ENCODE measurements around the gene DAZAP1. TPM values are rescaled to one million over a fixed set of nuclear protein-coding genes. Genes with fewer than 3 reads are reported as not detected.

The DAZAP1 gene
- total RNA-seq, 1 donor from 2014 or later = 15.8 TPM

DNA sequence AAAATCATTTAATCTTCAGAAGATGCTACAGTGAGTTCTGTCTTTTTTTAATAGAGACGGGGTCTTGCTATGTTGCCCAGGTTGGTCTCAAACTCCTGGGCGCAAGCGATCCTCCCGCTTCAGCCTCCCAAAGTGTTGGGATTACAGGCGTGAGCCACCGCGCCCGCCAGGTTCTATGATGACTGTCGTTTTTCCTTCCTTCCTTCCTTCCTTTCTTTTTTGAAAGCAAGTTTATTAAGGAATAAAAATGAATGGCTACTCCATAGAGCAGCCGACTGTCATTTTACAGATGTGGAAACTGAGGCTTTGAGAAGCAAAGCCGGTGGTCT lies 5.5 kb upstream of the DAZAP1 start:
- Histone ChIP-seq H3K36me3 (no peaks in the 10 kb centered on the region), H3K4me3 (peak overlapping the region; percentile 78 to 92), H3K27me3 (no peaks in the 10 kb centered on the region), H3K27ac (no peak overlapping the region), H3K4me1 (peaks cover 10 to 24% of the 10 kb centered on the region in 2 donors), H3K9me3 (no peaks in the 10 kb centered on the region)
- DNase-seq (ENCODE audit: low spot score in 2 of 2) = no peak
- TF ChIP-seq, protein P1, sequence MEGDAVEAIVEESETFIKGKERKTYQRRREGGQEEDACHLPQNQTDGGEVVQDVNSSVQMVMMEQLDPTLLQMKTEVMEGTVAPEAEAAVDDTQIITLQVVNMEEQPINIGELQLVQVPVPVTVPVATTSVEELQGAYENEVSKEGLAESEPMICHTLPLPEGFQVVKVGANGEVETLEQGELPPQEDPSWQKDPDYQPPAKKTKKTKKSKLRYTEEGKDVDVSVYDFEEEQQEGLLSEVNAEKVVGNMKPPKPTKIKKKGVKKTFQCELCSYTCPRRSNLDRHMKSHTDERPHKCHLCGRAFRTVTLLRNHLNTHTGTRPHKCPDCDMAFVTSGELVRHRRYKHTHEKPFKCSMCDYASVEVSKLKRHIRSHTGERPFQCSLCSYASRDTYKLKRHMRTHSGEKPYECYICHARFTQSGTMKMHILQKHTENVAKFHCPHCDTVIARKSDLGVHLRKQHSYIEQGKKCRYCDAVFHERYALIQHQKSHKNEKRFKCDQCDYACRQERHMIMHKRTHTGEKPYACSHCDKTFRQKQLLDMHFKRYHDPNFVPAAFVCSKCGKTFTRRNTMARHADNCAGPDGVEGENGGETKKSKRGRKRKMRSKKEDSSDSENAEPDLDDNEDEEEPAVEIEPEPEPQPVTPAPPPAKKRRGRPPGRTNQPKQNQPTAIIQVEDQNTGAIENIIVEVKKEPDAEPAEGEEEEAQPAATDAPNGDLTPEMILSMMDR (IDR thresholded peaks at IDR 0.05) = no peak
- intact Hi-C loops (cut with DNase I) = no loop called here

DNA sequence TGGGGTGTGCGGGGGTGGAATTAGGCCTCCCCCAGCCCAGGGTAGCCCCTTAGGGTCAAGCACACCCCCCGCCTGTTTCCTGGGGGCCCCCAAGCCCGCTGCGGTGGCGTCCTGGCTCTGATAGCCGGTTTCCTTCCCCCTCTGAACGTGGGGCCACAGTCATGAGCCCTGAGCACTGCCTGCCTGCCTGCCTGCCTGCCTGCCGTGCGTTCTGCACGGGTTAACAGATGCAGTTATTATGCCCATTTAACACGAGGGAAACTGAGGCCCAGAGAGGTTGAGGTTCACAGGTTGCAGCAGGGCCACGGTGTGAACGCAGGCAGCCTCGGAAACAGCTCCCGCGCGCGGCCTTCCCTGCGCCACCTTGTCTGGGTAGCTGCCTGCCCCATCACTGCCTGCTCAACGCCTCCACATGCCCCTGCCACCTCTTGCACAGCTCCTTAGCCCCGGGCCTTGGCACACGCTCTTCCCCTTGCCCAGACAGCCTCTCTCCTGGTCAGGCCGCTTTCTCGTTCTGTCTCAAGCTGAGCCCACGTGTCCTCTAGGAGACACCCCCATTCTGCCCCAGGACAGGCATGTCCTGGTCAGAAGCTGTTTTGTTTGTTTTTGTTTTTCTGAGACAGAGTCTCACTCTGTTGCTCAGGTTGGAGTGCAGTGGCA lies 4.8 kb upstream of the DAZAP1 start:
- H3K36me3 ChIP-seq = no peaks in the 10 kb centered on the region
- H3K9me3 ChIP-seq = no peaks in the 10 kb centered on the region
- no peak overlapping the region for H3K27ac ChIP-seq
- intact Hi-C loops (cut with DNase I) = no loop called here
- TF ChIP-seq, protein P1 (IDR thresholded peaks at IDR 0.05) = no peak
- H3K4me3 ChIP-seq = no peak overlapping the region
- H3K4me1 ChIP-seq = peaks cover 10 to 24% of the 10 kb centered on the region in 2 donors
- no peak for DNase-seq (ENCODE audit: low spot score in 2 of 2)
- no peaks in the 10 kb centered on the region for H3K27me3 ChIP-seq

DNA sequence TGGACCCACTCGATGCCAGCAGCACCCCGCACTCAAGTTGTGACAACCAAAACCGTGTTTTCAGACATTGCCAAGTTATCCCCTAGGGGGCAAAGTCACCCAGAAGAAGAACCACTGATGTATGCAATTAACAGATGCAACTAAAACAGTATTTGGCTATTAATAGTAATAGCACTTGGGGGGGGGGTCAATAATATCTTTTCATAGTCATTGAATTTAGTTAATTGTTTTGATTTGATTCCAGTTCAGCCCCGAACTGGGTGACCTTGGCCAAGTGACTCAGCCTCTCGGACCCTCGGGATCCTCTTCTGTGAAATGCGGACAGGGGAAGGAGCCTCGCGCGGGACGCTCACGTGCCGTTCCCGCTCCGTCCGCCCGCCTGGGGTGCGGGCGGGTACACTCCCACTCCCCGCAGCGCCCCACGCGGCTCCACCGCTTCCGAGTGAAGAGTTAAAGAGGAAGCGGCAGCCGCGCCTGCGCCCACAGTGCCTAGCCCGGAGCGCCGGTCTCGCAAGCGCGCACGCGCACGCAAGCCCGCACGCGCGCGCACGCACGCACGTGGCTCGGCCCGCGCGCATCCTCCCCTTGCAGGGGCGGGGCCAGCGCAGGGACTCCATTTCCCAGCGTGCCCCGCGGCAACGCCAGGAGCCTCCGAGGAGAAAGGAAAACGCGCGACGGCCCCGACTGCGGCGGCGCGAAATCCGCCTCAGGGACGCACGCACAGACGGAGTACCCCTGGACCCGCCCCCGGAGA lies 435 bp upstream of the DAZAP1 start:
- Histone ChIP-seq H3K27ac (peak overlapping the region; percentile 55 to 61), H3K4me3 (peak overlapping the region; percentile 41 to 75), H3K36me3 (no peaks in the 10 kb centered on the region), H3K4me1 (peaks cover 31 to 37% of the 10 kb centered on the region in 2 donors), H3K9me3 (no peaks in the 10 kb centered on the region), H3K27me3 (no peaks in the 10 kb centered on the region)
- DNase-seq (ENCODE audit: low spot score in 2 of 2) = peak; percentile 95 to 99
- TF ChIP-seq, protein P1 (IDR thresholded peaks at IDR 0.05) = peak in 1 of 3 experiments; percentile 17
- intact Hi-C loops (cut with DNase I) = loop anchor here (1.0 to 2.0 kb wide), 3 partner anchors 24 to 52 kb away; partner anchors contain the start of genes NDUFS7 and RPS15

DNA sequence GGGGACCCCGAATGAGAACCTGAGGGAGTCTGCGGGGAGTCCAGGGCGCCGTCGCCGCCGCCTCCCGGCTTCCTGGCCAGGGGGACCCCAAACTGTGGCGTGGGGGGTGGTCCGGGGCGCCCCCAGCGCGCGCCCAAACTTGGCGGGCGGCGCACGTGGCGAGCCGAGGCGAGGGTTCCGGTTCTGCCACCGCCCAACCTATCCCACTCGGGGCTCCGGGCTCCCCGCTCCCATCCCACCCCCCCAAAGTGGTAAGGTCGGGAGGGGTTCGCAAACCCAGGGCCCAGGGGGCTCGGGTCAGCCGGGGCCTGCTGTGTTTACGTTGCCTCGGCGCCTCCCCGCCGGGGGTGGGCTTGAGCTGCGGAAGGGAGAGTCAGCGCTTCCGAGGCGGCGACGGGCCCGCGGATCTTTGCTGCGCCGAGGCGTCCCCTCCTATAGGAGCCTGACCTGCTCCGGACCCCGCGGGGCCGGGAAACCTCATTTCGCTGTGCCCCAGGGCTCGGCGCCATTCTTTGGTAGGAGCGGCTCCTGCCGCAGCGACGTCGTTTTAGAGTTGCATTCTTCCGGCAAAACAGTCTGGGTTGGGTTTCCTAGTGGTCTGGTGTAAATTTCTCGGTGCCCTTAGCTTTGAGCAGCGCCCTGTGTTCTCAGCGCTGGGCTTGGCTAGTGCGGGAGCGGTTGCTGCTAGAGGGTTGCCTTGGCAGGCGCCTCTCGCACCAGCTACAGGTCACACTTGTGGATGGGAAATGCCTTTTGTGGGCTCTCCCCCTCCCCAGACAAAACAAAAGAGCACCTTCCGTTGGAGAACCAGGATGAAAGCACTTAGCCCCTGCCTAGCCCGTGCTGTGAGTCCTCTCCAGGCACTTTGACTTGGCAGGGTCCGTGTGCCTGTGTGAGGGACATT lies 1.2 kb downstream of the DAZAP1 start:
- H3K4me3 ChIP-seq = peak overlapping the region; percentile 95 to 99
- H3K4me1 ChIP-seq = peaks cover 31 to 33% of the 10 kb centered on the region in 2 donors
- intact Hi-C loops (cut with DNase I) = loop anchor here (2.0 kb wide), 1 partner anchor 130 kb away; no protein-coding TSS in a partner anchor
- no peaks in the 10 kb centered on the region for H3K9me3 ChIP-seq
- H3K27me3 ChIP-seq = no peaks in the 10 kb centered on the region
- H3K27ac ChIP-seq = peak overlapping the region; percentile 96
- DNase-seq (ENCODE audit: low spot score in 2 of 2) = no peak
- peaks cover 0 to 4% of the 10 kb centered on the region in 2 donors for H3K36me3 ChIP-seq
- TF ChIP-seq, protein P1 (IDR thresholded peaks at IDR 0.05) = no peak

DNA sequence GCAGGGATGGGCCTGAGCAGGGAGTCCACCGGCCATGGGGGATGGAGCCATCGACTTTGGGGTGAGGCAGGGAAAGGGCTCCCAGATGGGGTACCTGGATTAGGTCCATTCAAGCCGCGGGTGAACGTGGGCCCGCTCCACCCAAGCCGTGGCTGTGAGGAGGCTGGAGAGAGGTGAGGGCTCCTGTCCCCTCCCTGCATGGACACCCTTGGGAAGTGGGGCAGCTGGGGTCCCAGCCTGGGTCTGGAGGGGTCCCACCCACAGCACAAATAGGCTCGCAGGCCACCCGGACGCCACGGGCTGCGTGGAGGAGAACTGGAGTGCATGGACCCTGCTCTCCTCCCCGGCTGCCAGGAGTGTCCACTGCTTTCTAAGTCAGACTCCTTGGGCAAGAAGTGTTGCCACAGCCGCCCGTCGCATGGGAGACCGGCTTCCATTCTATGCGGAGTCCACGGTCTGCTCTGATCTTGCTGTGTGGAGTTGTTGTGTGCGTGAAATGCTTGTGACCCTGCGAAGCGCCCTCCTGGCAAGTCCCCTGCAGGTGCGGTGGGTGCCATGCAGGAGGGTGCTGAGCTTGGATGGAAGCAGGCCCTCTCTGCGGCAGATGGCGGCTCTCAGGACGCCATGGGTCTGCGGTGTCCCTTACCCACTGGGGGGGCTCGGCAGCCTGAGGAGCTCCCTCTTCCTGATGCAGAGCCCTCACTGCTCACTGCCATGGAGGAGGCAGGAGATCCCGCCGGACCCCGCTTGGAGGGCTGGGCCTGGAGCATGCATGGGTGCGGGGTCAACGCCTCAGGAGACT lies 2.0 kb downstream of the DAZAP1 start:
- Histone ChIP-seq H3K36me3 (peaks cover 0 to 4% of the 10 kb centered on the region in 2 donors), H3K9me3 (no peaks in the 10 kb centered on the region), H3K27me3 (no peaks in the 10 kb centered on the region), H3K4me3 (peak overlapping the region; percentile 95 to 99), H3K4me1 (peaks cover 31 to 33% of the 10 kb centered on the region in 2 donors), H3K27ac (peak overlapping the region; percentile 96)
- intact Hi-C loops (cut with DNase I) = loop anchor here (2.0 kb wide), 1 partner anchor 131 kb away; no protein-coding TSS in a partner anchor
- no peak for DNase-seq (ENCODE audit: low spot score in 2 of 2)
- TF ChIP-seq, protein P1 (IDR thresholded peaks at IDR 0.05) = no peak

Measured in ascending aorta (tissue), 2 donors.